Posterior cingulate gyrus (tissue), 11 donors: ENCODE measurements around the gene TTC9B.

Experiments used
- DNase-seq, 10 donors: peaks; one replicate each; pipeline versions ENCODE4 v3.0.0 to v3.0.0-alpha.2; 2020 to 2021; ENCODE audit warnings: mixed read lengths in 3 of 10
- intact Hi-C: fragments of 100-400 bp; cut with DNase I; formaldehyde crosslinking; loops from one replicate; pipeline ENCODE4 v1.15.1; 2023

TTC9B gene

DNA sequence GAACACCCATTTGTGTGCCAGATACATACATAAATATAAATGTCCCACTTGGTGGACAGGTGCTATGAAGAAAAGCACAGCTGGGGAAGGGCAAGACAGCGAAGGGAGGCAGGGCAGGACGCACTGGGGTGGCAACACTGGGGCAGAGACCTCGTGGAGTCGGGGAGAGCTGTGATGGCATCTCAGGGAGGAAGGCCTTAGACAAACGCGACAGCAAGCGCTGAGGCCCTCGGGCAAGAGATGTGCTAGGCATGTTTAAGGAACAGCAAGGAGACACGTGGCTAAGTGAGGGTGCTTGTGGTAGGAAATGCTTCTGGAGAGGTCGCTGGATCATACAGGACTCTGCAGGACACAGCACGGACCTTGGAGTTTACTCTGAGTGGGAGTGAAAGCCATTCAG lies 31.6 kb upstream of the TTC9B start:
- intact Hi-C loops: no loop called here
- peak in 3 of 10 donors; percentile 35 to 74 (median 50) for DNase-seq

DNA sequence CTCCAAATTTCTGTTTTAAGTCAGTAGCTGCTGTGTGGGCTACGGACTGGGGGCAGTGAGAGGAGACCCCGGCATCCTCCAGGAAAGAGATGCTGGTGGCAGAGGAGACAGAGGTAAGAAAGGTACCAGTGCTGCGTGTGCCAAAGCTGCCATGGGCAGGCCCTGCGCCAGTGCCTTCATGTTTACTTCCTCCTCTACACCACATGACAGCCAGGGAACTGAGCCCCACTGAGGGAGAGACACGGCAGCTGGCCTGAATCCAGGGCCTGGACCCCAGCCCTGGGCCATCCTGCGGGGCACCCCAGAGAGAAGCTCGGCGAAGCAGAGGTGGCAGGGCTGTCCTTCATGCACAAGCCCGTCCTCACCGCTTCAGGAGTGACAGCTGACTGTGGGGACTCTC lies 31.0 kb upstream of the TTC9B start:
- intact Hi-C loops: no loop called here
- peak in 3 of 10 donors; percentile 44 to 85 (median 76) for DNase-seq

DNA sequence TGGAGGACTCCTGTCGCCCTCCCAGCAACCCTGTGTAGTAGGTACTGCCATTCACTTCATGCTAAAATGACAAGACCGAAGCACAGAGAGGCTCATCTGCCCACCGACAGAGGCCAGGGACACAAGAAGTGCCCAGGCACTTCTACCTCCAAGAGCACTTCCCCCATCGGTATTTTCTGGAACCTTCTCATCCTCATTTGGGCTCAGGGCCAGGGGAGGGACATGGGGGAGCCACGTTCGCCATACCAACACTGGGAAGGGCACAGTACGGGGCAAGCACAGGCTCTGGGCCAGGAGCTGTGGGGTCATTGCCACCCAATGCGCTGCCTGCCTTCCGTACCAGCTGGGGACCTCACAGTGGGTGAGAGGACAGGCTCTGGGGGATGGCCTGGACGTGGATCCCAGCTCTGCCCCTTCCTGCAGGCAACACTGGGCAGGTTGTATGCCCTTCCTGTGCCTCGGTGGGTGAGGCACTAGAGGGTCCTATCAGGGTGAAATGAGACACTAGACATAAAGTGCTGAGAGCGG lies 29.6 kb upstream of the TTC9B start:
- peak in 2 of 10 donors; percentile 69 to 75 for DNase-seq
- intact Hi-C loops: no loop called here

DNA sequence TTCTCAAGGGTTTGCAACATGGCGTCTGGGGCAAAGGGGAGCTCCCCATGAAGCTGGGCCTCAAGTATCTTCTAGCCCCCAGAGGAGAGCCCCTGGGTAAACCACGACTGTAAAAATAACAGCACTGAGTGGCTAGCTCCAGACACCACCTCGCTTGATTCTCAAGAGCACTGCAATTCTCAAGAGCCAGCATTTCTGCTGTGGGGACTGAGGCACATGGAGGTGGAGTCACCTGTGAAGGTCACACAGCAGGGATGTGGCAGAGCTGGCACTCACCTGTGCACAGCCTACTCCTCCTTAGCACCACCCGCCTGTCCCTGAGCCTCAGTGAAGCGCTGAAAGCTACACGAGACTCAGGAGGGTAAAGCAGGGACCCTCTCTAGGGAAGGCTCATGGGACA lies 29.0 kb upstream of the TTC9B start:
- intact Hi-C loops: no loop called here
- peak in 1 of 10 donors; percentile 22 for DNase-seq

DNA sequence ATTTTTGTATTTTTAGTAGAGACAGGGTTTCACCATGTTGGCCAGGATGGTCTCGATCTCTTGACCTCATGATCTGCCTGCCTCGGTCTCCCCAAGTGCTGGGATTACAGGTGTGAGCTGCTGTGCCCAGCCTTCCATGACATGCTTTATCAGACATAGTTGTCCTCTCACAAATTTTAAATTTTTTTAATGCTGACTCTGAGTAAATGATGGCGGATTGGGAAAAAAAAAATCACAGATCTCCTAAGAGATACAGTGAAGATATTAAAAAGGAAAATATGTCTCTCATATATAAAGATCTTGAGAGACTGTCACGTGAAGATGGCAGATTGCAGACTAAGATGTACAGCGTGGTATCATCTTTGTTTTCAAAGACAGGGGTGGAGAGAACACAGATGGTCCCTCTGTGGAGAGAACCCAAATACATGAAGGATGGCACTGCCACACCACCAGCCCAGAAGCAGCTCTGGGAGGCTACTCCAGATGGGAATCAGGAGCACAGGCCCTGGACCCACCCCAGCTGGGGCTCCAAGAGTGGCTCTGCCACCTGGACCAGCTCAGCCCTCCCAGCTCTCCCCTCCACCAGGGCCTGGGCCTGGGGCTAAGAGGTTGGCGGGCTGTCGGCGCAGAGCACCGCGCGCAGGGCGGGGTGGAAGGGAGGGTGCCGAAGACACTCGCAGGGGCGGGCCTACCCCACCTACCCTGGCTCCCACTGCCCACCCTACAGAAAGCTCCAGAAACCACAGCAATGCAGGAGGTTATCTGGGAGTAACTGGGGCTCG lies 28.3 kb upstream of the TTC9B start:
- intact Hi-C loops: no loop called here
- peak in 3 of 10 donors; percentile 48 to 83 (median 72) for DNase-seq

DNA sequence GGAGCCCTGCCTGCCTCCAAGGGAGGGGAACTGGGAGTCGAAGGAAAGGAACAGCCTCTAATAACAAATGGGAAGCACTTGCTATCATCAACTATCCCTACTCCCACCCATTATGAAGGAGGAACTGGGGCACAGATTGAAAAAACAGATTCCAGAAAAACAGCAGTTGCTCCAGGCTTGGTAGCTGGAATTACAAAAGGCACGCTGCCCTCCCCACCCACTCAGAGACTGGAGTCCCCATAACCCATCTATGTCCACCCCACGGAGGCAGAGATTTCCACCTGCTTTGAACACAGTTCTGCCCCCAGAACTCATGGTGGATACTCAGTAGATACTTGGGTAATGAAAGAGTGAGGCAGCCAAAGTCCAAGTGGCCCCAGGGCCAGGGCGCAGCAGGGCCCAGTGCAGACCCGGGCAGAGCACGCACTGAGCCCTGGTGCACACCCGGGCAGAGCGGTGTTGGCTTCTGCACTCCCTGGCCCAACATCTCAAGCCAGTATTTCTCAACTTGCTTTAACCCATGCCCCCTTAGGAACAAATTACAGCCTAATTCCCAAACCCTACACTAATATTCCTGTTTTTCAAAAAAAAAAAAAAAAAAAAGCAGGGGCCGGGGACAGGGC lies 27.4 kb upstream of the TTC9B start:
- intact Hi-C loops: no loop called here

DNA sequence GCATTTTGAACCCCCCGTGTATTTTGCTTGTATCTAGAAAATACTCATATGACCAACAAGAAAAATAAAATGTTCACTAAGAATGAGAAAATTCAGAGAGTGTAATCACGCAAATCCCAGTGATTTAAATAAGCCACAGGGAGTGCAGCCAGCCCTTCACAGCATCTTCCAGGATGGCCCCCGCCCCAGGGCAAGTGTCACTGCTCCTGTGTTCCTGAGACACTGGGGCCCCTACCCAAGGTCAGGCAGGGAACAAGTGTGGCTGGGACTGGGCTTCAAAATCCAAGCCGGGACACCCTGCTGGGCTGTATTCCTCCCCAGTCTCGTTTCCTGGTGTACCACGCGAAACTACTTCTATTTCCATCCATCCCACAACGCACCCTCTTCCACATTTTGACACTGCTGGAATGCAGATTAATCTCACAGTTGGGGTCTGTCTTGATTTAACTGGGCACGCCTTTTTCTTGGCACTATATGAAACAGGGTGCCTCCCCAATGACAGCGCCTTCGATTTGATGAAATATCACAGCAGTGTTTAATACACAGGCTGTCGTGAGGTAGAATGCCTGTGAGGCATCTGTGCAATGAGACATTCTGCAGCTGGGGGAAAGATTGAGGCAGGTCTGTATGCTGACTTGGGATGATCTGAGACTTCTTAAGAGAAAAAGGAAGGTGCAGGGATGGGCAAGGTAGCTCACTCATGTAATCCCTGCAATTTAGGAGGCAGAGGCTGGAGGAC lies 26.6 kb upstream of the TTC9B start:
- peak in 3 of 10 donors; percentile 17 to 64 (median 24) for DNase-seq
- intact Hi-C loops: loop anchor here (5.0 kb wide), 1 partner anchor 38 kb away; no protein-coding TSS in a partner anchor

More for the DNA sequence above, 27.4 kb upstream of the TTC9B start:
- DNase-seq: peak in 3 of 10 donors; percentile 9 to 52 (median 19)

DNA sequence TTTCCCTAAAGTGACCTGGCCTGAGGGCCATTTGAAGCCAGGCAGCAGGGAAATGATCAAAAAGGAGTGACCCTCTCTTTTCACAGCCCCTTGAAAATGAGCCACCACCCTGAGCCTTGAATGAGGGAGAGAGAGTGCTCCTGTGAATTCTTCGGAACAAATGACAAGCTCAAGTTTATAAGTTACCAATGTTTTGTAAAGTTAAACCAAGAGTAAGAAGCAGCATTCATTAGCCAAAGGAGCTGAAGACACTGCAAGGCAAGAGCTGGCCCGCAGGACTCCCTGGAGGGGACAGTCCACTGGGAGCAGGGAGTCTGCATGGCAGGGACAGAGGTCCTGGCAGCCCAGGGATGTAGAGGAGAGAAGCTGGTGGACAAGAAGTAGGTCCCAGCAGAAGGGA lies 25.0 kb upstream of the TTC9B start:
- intact Hi-C loops: loop anchor here (5.0 kb wide), 1 partner anchor 39 kb away; no protein-coding TSS in a partner anchor
- DNase-seq: peak in 1 of 10 donors; percentile 32

DNA sequence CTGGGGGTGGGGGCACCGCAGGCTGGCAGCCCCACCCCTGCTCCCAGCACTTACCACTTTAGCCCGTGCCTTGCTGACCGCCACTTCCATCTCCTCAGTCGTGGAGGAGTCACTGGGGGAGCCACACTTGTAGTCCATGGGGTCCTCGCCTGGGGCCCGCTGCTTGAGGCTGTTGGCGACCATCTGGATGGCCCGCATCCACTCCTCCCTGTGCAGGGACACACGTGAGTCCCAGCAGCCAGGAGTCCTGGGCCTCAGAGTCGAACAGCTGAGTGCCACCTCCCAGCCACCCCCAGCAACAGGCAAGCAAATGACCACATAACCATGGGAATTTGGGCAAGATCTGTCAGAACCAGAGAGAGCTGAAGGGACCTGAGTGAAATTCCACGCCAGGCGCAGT lies 24.3 kb upstream of the TTC9B start:
- DNase-seq: peak in 2 of 10 donors; percentile 54 to 87
- intact Hi-C loops: loop anchor here (5.0 kb wide), 1 partner anchor 40 kb away; no protein-coding TSS in a partner anchor

DNA sequence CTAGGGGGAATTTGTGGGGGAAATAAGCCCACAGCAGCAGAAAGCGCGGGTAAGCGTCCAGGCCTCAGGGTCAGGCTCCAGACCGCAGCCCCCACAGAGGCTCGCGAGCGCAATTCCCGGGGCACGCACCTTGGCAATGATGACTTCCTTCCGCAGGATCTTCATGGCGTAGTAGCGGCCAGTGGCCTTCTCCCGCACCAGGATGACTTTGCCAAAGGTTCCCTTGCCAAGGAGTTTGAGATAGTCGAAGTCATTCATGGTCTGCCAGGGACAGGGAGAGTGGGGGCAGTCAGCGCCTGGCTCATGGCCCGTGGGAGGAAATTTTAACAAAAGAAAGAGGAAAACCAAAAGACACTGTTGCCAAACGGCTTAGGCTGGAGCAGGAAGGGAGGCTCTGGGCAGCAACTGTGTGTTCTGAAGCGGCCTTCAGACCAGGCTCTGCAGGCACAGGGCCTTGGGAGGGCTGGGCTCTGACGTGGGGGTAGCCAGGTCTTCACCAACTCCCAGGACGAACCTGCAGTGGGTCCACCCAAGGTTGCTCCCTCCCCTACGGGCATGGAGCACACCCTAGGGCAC lies 23.7 kb upstream of the TTC9B start:
- intact Hi-C loops: loop anchor here (5.0 kb wide), 1 partner anchor 40 kb away; no protein-coding TSS in a partner anchor
- peak; percentile 72 to 97 (median 78) for DNase-seq

DNA sequence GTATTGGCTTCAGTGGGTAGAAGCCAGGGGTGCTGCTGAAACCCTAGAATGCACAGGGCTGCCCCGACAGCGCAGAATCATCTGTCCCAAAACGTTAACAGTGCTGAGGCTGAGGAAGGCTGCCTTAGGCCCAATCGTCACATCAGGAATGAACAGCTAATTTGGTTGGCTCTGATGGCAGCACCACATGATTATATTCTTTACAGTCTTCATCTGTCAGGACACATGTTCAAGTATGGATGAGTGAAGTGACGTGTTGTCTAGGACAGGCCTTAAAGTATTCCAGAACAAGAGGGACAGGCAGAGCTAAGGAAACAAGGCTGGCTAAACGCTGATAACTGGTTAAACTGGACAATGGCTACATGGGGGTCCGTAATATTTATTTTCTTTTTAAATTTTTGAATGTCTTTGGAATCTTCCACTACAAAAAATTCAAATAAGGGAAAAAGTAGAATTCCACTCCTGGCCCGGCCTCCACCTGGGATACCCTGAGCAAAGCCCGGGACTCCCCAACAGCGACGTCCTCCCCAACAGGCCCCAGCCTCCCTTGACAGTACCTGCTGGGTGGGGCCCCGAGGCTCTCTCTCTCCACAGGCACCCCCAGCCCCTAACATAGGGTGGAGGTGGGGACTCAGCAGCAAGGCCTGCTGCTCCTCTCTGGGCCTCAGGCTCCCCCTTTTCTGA lies 23.1 kb upstream of the TTC9B start:
- intact Hi-C loops: loop anchor here (5.0 kb wide), 1 partner anchor 41 kb away; no protein-coding TSS in a partner anchor
- DNase-seq: peak in 3 of 10 donors; percentile 70 to 83 (median 76)

DNA sequence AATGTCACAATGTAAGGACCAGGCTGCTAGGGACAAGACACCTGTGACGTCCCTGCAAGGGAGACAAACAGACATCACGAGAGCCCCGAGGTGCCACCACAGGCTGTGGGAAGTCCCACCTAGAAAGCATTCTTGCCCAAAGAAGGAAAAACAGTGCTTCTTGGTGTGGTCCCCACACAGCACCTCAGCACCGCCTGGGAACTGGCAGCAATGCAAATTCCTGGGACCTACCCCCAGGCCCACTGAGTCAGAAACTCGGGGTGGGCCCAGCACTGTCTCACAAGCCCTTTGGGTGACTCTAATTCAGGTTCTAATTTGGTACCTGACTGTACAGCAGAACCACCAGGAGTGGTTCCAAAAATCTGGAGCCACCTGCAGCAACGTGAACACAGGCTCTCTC lies 22.1 kb upstream of the TTC9B start:
- peak in 3 of 10 donors; percentile 47 to 77 (median 48) for DNase-seq
- intact Hi-C loops: loop anchor here (5.0 kb wide), 1 partner anchor 42 kb away; no protein-coding TSS in a partner anchor

DNA sequence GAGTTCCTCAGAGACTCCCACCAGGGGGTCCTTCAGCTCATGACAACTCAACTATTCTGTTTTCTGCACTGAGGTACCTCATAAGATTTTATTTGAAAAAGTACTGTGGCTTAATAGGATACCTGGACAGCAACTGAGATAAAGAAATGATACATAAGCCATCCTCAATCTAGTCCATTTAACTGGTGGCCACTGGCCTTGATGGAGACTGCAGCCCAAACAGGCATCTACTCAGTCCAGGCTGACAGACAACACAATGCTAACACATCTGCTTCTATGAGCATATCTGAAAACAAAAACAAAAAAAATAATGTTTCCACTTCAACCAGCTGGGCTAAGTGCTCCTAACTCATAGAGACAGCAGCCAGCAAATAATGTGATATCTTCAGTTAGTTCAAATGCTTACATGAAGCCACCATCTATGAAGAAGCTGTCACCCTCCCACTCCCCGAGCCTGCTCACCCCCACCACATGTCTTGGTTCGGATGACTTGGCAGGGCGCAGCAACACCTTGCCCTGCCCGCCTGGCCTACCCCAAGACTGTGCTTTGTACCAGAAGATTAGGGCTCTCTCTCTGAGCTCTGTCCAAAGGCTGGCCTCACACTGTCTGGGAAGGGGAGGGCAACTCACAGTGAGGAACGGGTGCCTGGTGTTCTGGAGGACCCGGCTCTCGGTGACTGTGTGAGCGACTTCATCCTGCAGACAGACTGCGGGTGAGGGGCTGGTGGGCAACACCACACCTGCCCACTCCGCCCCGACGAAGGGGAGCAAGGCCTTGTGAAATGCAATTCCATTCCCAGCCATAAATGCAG lies 21.4 kb upstream of the TTC9B start:
- intact Hi-C loops: loop anchor here (5.0 kb wide), 1 partner anchor 43 kb away; no protein-coding TSS in a partner anchor

DNA sequence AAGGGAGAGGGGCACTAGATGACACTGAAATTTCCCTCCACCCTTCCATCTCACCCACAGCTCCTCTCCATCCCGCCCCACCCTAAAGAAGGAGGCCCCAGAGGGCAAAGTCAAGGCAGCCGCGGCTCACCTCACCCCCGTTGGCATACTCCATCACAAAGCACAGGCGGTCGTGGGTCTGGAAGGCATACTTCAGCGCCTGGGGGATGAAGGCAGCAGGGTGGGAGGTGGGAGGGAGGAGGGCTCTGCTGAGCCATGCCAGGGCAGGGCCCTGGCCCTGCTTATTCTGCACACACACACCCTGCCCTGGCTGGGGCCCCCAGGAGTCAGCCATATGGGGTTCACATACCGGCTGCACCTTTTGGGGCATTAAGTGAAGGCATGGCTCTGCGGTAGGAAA lies 20.6 kb upstream of the TTC9B start:
- intact Hi-C loops: no loop called here
- peak in 2 of 10 donors; percentile 29 to 41 for DNase-seq

More for the DNA sequence above, 21.4 kb upstream of the TTC9B start:
- DNase-seq: peak in 3 of 10 donors; percentile 63 to 70 (median 65)

DNA sequence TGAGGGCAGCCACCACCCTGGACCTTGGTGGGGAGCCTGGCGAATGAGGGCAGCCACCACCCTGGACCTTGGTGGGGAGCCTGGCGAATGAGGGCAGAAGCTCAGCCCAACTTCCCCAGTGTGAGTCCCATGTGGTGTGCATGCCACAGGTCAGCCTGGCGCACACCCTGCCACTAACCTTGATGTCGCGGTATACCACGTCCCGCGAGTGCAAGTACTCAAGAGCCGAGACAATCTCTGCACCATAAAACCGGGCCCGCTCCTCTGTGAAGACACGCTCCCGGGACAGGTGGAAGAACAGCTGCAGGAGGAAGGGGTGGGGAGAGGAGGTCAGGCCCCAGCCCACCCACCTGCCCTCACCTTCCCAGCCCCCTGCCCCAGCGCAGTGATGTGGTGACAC lies 19.6 kb upstream of the TTC9B start:
- intact Hi-C loops: no loop called here

DNA sequence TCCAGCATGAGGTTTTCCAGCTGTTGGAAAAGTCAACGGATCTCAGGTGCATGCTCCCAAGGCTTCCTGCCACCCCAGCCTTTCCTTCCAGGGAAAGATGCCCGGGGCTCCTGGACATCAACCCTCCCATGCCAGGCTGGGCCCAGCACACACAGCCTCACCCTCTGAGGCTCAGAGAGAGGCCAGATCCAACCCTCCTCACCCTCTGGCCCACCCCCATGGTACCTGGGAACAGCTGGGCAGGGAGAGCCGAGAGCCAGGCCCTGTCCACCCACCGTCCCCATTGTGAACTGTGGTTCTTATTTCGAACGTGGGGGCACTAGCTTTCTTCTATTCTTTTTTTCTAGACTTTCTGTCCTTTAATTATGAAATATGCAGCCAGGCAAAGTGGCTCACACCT lies 18.2 kb upstream of the TTC9B start:
- DNase-seq: peak in 3 of 10 donors; percentile 10 to 53 (median 27)
- intact Hi-C loops: no loop called here

More for the DNA sequence above, 19.6 kb upstream of the TTC9B start:
- DNase-seq: peak in 2 of 10 donors; percentile 52 to 64

DNA sequence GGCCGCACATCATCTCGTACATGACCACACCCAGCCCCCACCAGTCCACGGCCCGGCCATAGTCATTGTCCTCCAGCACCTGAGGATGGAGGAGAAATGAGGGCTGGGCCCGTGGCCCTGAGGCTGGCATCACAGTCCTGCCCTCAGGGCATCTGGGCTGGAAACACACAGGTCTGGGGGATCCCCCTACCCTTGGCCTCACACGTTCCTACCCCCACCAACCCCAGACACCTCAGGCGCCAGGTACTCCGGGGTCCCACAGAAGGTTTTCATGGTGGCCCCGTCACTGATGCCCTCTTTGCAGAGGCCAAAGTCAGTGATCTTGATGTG lies 17.8 kb upstream of the TTC9B start:
- DNase-seq: peak in 2 of 10 donors; percentile 59 to 67

DNA sequence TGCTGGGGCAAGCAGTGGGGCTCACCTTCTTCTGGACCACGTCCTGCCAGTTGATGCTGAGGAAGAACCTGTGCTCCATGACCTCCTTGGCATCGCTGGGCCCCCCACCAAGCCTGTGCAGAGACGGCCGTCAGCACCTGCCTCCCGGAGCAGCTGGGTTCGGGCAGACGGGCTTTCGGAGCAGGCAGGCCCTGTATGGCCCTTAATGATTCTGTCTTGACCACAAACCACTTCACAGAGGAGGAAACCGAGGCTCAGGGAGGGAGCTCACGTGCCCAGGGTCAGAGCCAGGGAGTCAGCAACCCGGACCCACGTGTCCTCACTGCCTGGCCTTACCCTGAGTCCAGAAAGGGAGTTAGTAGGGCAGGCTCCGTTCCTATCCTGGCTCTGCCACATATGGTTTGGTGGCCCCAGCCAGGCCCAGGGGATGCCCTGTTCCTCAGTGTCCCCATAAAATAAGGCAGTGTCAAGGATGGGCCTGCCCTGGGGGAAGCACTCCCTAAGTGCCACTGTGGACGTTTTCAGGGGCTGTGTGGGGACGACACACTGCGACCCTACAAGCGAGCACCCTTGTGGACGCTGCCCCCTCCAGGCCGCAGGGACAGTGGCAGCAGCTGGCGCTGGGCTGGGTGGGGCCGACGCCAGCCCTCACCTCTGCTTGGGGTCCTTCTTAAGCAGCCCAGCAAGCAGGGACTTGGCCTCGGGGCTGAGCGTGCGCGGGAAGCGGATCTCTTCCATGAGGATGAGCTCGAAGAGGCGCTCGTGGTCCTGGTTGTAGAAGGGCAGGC lies 17.2 kb upstream of the TTC9B start:
- intact Hi-C loops: no loop called here
- DNase-seq: peak in 1 of 10 donors; percentile 63

More for the DNA sequence above, 17.8 kb upstream of the TTC9B start:
- intact Hi-C loops: no loop called here
